Measurements from ENCODE around the gene TMEM176B.

The TMEM176B gene

GRCh38 chr7:150754951-150755350 lies 45.2 kb downstream of the TMEM176B start:
- no peak for DNase-seq

GRCh38 chr7:150753826-150754603 lies 46.1 kb downstream of the TMEM176B start:
- DNase-seq, result no peak

- no peak for DNase-seq
These were observed 46.9 kb downstream of the TMEM176B start for GRCh38 chr7:150753239-150753638.

- no peak for DNase-seq
These were observed 48.5 kb downstream of the TMEM176B start for GRCh38 chr7:150751702-150752101.

- DNase-seq, result no peak
These were observed 51.8 kb downstream of the TMEM176B start for GRCh38 chr7:150748376-150748775.

GRCh38 chr7:150746921-150747320 lies 53.2 kb downstream of the TMEM176B start:
- DNase-seq, result no peak

- no peak for DNase-seq
These were observed 54.3 kb downstream of the TMEM176B start for GRCh38 chr7:150745876-150746275.

- no peak for DNase-seq
These were observed 55.1 kb downstream of the TMEM176B start for GRCh38 chr7:150745086-150745485.

- no peak for DNase-seq
These were observed 56.0 kb downstream of the TMEM176B start for GRCh38 chr7:150744041-150744656.

GRCh38 chr7:150742286-150742968 lies 57.7 kb downstream of the TMEM176B start:
- no peak for DNase-seq
